ENCODE results near the gene TENM4.

Gene TENM4

GRCh38 chr11:78722786-78723185, 718.0 kb downstream of the TENM4 start:
- in situ Hi-C loops (cut with MboI; ENCODE audit: low pct_unique_long_range_greater_than_20kb, low sequenced_read_pairs, unreplicated experiment), result no loop called here
- no peak for TF ChIP-seq CTCF (IDR thresholded peaks at IDR 0.05; ENCODE audit: extremely low read depth, insufficient read depth, missing control alignments)
- DNase-seq (ENCODE audit: low spot score), result no peak

- TF ChIP-seq CTCF (IDR thresholded peaks at IDR 0.05; ENCODE audit: extremely low read depth, insufficient read depth, missing control alignments), result no peak
- in situ Hi-C loops (cut with MboI; ENCODE audit: low pct_unique_long_range_greater_than_20kb, low sequenced_read_pairs, unreplicated experiment), result no loop called here
- DNase-seq (ENCODE audit: low spot score), result no peak
Measured at GRCh38 chr11:78720281-78720989, 720.4 kb downstream of the TENM4 start.

- DNase-seq (ENCODE audit: low spot score), result no peak
- in situ Hi-C loops (cut with MboI; ENCODE audit: low pct_unique_long_range_greater_than_20kb, low sequenced_read_pairs, unreplicated experiment), result no loop called here
- TF ChIP-seq CTCF (IDR thresholded peaks at IDR 0.05; ENCODE audit: extremely low read depth, insufficient read depth, missing control alignments), result no peak
Measured at GRCh38 chr11:78717041-78717440, 723.8 kb downstream of the TENM4 start.

- peak; percentile 55 for DNase-seq (ENCODE audit: low spot score)
- in situ Hi-C loops (cut with MboI; ENCODE audit: low pct_unique_long_range_greater_than_20kb, low sequenced_read_pairs, unreplicated experiment), result no loop called here
- peak; percentile 84 for TF ChIP-seq CTCF (IDR thresholded peaks at IDR 0.05; ENCODE audit: extremely low read depth, insufficient read depth, missing control alignments)
Measured at GRCh38 chr11:78715639-78716311, 725.1 kb downstream of the TENM4 start.

GRCh38 chr11:78714539-78714938, 726.3 kb downstream of the TENM4 start:
- no peak for DNase-seq (ENCODE audit: low spot score)
- TF ChIP-seq CTCF (IDR thresholded peaks at IDR 0.05; ENCODE audit: extremely low read depth, insufficient read depth, missing control alignments), result no peak
- in situ Hi-C loops (cut with MboI; ENCODE audit: low pct_unique_long_range_greater_than_20kb, low sequenced_read_pairs, unreplicated experiment), result no loop called here

GRCh38 chr11:78711735-78712134, 729.1 kb downstream of the TENM4 start:
- no peak for TF ChIP-seq CTCF (IDR thresholded peaks at IDR 0.05; ENCODE audit: extremely low read depth, insufficient read depth, missing control alignments)
- DNase-seq (ENCODE audit: low spot score), result no peak
- in situ Hi-C loops (cut with MboI; ENCODE audit: low pct_unique_long_range_greater_than_20kb, low sequenced_read_pairs, unreplicated experiment), result no loop called here
